SK-N-SH treated with all-trans-retinoic acid at 6 μM for 48 hours (cell line): Measurements from ENCODE around the gene RHAG.

Source experiments
- ATAC-seq: fragments of 200-7000 bp; cut with Tn5 transposase; 3 replicates; pipeline ENCODE4 v1.9.1; 2020; ENCODE audit warnings: mild to moderate bottlenecking, moderate library complexity
- ARNTL ChIP-seq: fragments of 450-650 bp; formaldehyde crosslinking; IDR thresholded peaks from 2 replicates; pipeline ENCODE4 v1.5.0; 2020; ENCODE audit warnings: low read depth, mild to moderate bottlenecking, moderate library complexity, borderline replicate concordance
- BACH2 ChIP-seq: fragments of 250-450 bp; sonication (Bioruptor Pico); IDR thresholded peaks from 2 replicates; pipeline ENCODE4 v1.9.0; 2021; ENCODE audit warnings: mild to moderate bottlenecking, borderline replicate concordance
- CSDC2 ChIP-seq: fragments of 250-450 bp; sonication (Bioruptor Pico); IDR thresholded peaks from 2 replicates; pipeline ENCODE4 v1.5.0; 2020; ENCODE audit warnings: mild to moderate bottlenecking, moderate library complexity
- ESRRG ChIP-seq: fragments of 250-450 bp; sonication (Bioruptor Pico); IDR thresholded peaks from 2 replicates; pipeline ENCODE4 v1.6.1; 2021; ENCODE audit warnings: mild to moderate bottlenecking
- GLIS3 ChIP-seq: fragments of 250-450 bp; sonication (Bioruptor Pico); IDR thresholded peaks from 2 replicates; pipeline ENCODE4 v1.5.0; 2020; ENCODE audit warnings: mild to moderate bottlenecking, moderate library complexity
- ISL1 ChIP-seq: fragments of 250-450 bp; sonication (Bioruptor Pico); IDR thresholded peaks from 2 replicates; pipeline ENCODE4 v2.1.2; 2022; ENCODE audit warnings: mild to moderate bottlenecking, moderate library complexity
- OSR1 ChIP-seq: fragments of 250-450 bp; sonication (Bioruptor Pico); IDR thresholded peaks from 2 replicates; pipeline ENCODE4 v1.8.0; 2022; ENCODE audit warnings: moderate library complexity, mild to moderate bottlenecking, inconsistent platforms
- POU6F1 ChIP-seq: fragments of 250-450 bp; sonication (Bioruptor Pico); IDR thresholded peaks from 2 replicates; pipeline ENCODE4 v1.8.0; 2021; ENCODE audit warnings: low read depth, mild to moderate bottlenecking, moderate library complexity, borderline replicate concordance
- RARB ChIP-seq: fragments of 250-450 bp; sonication (Bioruptor Pico); IDR thresholded peaks from 2 replicates; pipeline ENCODE4 v1.8.0; 2021; ENCODE audit warnings: mild to moderate bottlenecking, moderate library complexity
- SNAI2 ChIP-seq: fragments of 250-450 bp; sonication (Bioruptor Pico); IDR thresholded peaks from 2 replicates; pipeline ENCODE4 v1.5.0; 2020; ENCODE audit warnings: mild to moderate bottlenecking, moderate library complexity
- TCF4 ChIP-seq: fragments of 250-450 bp; sonication (Bioruptor Pico); IDR thresholded peaks from 2 replicates; pipeline ENCODE4 v1.8.0; 2021; ENCODE audit warnings: mild to moderate bottlenecking, moderate library complexity, borderline replicate concordance
- TOX ChIP-seq: fragments of 250-450 bp; sonication (Bioruptor Pico); IDR thresholded peaks from 2 replicates; pipeline ENCODE4 v1.8.0; 2021; ENCODE audit warnings: mild to moderate bottlenecking, moderate library complexity, borderline replicate concordance
- TSHZ2 ChIP-seq: fragments of 250-450 bp; sonication (Bioruptor Pico); IDR thresholded peaks from 2 replicates; pipeline ENCODE4 v1.5.0; 2020; ENCODE audit warnings: mild to moderate bottlenecking, moderate library complexity
- ZC3H10 ChIP-seq: fragments of 250-450 bp; sonication (Bioruptor Pico); IDR thresholded peaks from 2 replicates; pipeline ENCODE4 v1.5.1; 2021; ENCODE audit warnings: mild to moderate bottlenecking, moderate library complexity
- ZFP3 ChIP-seq: fragments of 250-450 bp; sonication (Bioruptor Pico); IDR thresholded peaks from 2 replicates; pipeline ENCODE4 v1.5.0; 2020; ENCODE audit warnings: mild to moderate bottlenecking, moderate library complexity
- ZFP30 ChIP-seq: fragments of 450-650 bp; formaldehyde crosslinking; IDR thresholded peaks from 2 replicates; pipeline ENCODE4 v1.5.0; 2022; ENCODE audit warnings: mild to moderate bottlenecking, moderate library complexity
- ZNF565 ChIP-seq: fragments of 450-650 bp; formaldehyde crosslinking; conservative IDR thresholded peaks from 2 replicates; pipeline ENCODE4 v1.5.0; 2020; ENCODE audit warnings: low read depth, mild to moderate bottlenecking, moderate library complexity
- ZNF8 ChIP-seq: fragments of 450-650 bp; formaldehyde crosslinking; IDR thresholded peaks from 2 replicates; pipeline ENCODE4 v1.5.0; 2020; ENCODE audit warnings: mild to moderate bottlenecking, moderate library complexity
- TF ChIP-seq, protein P1 (sequence below): fragments of 250-450 bp; sonication (Bioruptor Pico); IDR thresholded peaks from 2 replicates; pipeline ENCODE4 v1.5.1; 2021; ENCODE audit warnings: mild to moderate bottlenecking, moderate library complexity
- TF ChIP-seq, protein P2 (sequence below): fragments of 250-450 bp; sonication (Bioruptor Pico); IDR thresholded peaks from 2 replicates; pipeline ENCODE4 v1.5.1; 2020; ENCODE audit warnings: low read depth, mild to moderate bottlenecking, moderate library complexity
- TF ChIP-seq, protein P3 (sequence below): fragments of 250-450 bp; sonication (Bioruptor Pico); IDR thresholded peaks from 2 replicates; pipeline ENCODE4 v1.8.0; 2020; ENCODE audit warnings: mild to moderate bottlenecking, moderate library complexity, borderline replicate concordance

Gene RHAG

DNA sequence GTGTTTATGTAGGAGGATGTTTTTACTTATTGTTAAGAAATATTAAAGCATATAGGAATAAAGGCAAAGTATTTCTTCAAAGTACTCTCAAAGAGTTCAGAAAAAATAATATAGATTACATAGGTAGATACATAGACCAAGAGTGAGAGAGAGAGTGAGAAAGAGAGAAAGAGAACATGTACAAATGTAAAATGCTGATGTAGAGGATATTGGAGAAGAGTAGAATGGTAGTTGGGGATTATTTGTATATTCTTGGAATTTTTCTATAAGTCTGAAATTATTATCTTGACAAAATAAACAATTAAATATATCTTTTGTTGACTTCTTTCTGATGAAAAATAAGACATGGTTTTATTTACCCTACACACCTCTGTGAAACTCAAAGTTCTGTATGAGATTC is 57.0 kb downstream of the RHAG start:
- ATAC-seq = no peak
- TF ChIP-seq, protein P1, sequence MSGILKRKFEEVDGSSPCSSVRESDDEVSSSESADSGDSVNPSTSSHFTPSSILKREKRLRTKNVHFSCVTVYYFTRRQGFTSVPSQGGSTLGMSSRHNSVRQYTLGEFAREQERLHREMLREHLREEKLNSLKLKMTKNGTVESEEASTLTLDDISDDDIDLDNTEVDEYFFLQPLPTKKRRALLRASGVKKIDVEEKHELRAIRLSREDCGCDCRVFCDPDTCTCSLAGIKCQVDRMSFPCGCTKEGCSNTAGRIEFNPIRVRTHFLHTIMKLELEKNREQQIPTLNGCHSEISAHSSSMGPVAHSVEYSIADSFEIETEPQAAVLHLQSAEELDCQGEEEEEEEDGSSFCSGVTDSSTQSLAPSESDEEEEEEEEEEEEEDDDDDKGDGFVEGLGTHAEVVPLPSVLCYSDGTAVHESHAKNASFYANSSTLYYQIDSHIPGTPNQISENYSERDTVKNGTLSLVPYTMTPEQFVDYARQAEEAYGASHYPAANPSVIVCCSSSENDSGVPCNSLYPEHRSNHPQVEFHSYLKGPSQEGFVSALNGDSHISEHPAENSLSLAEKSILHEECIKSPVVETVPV (CRISPR knock-in tag) = no peak
- TF ChIP-seq ARNTL (CRISPR knock-in tag) (no peak), BACH2 (CRISPR knock-in tag) (no peak), SNAI2 (CRISPR knock-in tag) (no peak), POU6F1 (CRISPR knock-in tag) (no peak), ZNF8 (CRISPR knock-in tag) (no peak), OSR1 (CRISPR knock-in tag) (no peak), TOX (CRISPR knock-in tag) (no peak), ISL1 (no peak), RARB (CRISPR knock-in tag) (no peak), ZNF565 (no peak), ZFP3 (CRISPR knock-in tag) (no peak), TCF4 (CRISPR knock-in tag) (no peak), TSHZ2 (CRISPR knock-in tag) (no peak), ESRRG (CRISPR knock-in tag) (no peak), CSDC2 (CRISPR knock-in tag) (no peak), ZFP30 (CRISPR knock-in tag) (no peak)
- TF ChIP-seq, protein P2, sequence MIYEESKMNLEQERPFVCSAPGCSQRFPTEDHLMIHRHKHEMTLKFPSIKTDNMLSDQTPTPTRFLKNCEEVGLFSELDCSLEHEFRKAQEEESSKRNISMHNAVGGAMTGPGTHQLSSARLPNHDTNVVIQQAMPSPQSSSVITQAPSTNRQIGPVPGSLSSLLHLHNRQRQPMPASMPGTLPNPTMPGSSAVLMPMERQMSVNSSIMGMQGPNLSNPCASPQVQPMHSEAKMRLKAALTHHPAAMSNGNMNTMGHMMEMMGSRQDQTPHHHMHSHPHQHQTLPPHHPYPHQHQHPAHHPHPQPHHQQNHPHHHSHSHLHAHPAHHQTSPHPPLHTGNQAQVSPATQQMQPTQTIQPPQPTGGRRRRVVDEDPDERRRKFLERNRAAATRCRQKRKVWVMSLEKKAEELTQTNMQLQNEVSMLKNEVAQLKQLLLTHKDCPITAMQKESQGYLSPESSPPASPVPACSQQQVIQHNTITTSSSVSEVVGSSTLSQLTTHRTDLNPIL (CRISPR knock-in tag) = no peak
- TF ChIP-seq, all 23 proteins: peak for 0

DNA sequence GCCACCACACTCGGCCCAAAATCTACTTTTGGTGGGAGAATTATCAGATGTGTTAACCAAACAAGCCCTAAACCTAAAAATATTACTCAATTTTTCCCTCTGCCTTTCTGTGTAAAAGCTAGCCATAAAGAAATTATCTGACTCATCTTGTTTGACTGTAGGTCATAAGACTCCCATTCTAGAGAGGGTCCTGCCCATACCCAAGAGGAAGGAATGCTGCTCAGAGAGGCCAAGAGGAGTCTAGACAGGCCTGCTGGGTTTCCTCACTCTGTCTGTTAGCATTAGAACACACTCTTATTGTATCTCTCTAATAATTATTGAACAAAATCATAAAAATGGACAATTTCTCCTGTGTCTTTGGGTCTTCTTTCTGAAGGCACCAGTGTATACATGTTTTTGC is 60.0 kb downstream of the RHAG start:
- no peak for TF ChIP-seq ZFP3 (CRISPR knock-in tag)
- no peak for TF ChIP-seq TOX (CRISPR knock-in tag)
- TF ChIP-seq TCF4 (CRISPR knock-in tag) = no peak
- TF ChIP-seq, protein P1 (CRISPR knock-in tag) = no peak
- TF ChIP-seq OSR1 (CRISPR knock-in tag) = no peak
- no peak for TF ChIP-seq ZC3H10 (CRISPR knock-in tag)
- TF ChIP-seq ZNF565 = no peak
- TF ChIP-seq SNAI2 (CRISPR knock-in tag) = no peak
- no peak for TF ChIP-seq TSHZ2 (CRISPR knock-in tag)
- no peak for TF ChIP-seq ESRRG (CRISPR knock-in tag)
- TF ChIP-seq BACH2 (CRISPR knock-in tag) = no peak
- TF ChIP-seq GLIS3 = no peak
- TF ChIP-seq, protein P2 (CRISPR knock-in tag) = no peak
- no peak for TF ChIP-seq ARNTL (CRISPR knock-in tag)
- TF ChIP-seq, protein P3, sequence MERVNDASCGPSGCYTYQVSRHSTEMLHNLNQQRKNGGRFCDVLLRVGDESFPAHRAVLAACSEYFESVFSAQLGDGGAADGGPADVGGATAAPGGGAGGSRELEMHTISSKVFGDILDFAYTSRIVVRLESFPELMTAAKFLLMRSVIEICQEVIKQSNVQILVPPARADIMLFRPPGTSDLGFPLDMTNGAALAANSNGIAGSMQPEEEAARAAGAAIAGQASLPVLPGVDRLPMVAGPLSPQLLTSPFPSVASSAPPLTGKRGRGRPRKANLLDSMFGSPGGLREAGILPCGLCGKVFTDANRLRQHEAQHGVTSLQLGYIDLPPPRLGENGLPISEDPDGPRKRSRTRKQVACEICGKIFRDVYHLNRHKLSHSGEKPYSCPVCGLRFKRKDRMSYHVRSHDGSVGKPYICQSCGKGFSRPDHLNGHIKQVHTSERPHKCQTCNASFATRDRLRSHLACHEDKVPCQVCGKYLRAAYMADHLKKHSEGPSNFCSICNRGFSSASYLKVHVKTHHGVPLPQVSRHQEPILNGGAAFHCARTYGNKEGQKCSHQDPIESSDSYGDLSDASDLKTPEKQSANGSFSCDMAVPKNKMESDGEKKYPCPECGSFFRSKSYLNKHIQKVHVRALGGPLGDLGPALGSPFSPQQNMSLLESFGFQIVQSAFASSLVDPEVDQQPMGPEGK = no peak
- TF ChIP-seq CSDC2 (CRISPR knock-in tag) = no peak
- no peak for ATAC-seq
